ENCODE measurements around the gene HRCT1. TPM values are rescaled to one million over a fixed set of nuclear protein-coding genes. Genes with fewer than 3 reads are reported as not detected.

HRCT1 gene
- total and polyA plus RNA-seq, 2 of the 4 experiments (the other 2 are of a cell fraction) = 1.1 to 3.9 TPM

DNA sequence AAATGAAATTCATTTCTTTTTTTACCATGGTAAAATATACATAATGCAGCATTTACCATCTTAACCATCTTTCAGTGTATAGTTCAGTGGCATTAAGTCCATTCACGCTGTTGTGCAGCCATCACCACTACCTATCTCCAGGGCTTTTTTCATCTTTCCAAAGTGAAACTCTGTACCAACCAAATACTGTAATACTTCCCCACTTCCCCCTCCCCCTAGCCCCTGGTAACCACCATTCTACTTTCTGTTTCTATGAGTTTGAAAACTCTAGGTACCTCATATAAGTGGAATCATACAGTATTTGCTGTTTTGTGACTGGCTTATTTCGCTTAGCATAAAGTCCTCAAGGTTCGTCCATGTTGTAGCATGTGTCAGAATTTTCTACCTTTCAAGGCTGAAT, 26.7 kb downstream of the HRCT1 start:
- no TSS peak for BruUV-seq (replicated peaks)
- no peaks in the 10 kb centered on the region for H3K27me3 ChIP-seq (ENCODE audit: control insufficient read depth, insufficient read depth, low read length)
- WGBS, 2 experiments (ENCODE audit: extremely low coverage in 2 of 2, insufficient read length in 1 of 2) = 100% methylated on average over 1 of the region's 3 CpGs; no CpG with 5 or more reads in 1 of the 2 experiments
- H2BK15ac ChIP-seq (ENCODE audit: low read depth, low read length) = 0 out of 3 replicates have a peak overlapping the region, but pooled peaks have one; percentile 49
- no peak overlapping the region for H3K23ac ChIP-seq (ENCODE audit: low read depth, low read length)
- CTCF ChIA-PET = interaction anchor here (0.6 kb wide), 1 partner anchor 143 kb away, joined by 3 read pairs; no protein-coding TSS in a partner anchor
- no peaks in the 10 kb centered on the region for H3K9me3 ChIP-seq (ENCODE audit: control insufficient read depth, insufficient read depth, low read length)
- no peak for TF ChIP-seq RCOR1 (IDR thresholded peaks at IDR 0.05; ENCODE audit: insufficient replicate concordance, low read length)
- no peak for TF ChIP-seq CTCF (conservative IDR thresholded peaks at IDR 0.05; ENCODE audit: low read depth, low read length)
- TF ChIP-seq, protein P1, sequence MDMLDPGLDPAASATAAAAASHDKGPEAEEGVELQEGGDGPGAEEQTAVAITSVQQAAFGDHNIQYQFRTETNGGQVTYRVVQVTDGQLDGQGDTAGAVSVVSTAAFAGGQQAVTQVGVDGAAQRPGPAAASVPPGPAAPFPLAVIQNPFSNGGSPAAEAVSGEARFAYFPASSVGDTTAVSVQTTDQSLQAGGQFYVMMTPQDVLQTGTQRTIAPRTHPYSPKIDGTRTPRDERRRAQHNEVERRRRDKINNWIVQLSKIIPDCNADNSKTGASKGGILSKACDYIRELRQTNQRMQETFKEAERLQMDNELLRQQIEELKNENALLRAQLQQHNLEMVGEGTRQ (IDR thresholded peaks at IDR 0.05; ENCODE audit: low read depth, low read length) = no peak
- no peak for TF ChIP-seq RFX5 (IDR thresholded peaks at IDR 0.05; ENCODE audit: low read depth, low read length)
- no peak for TF ChIP-seq POLR2A (IDR thresholded peaks at IDR 0.05; ENCODE audit: low read depth, low read length)
- TF ChIP-seq FOS (IDR thresholded peaks at IDR 0.05; ENCODE audit: low read depth, low read length) = no peak
- no peak overlapping the region for H3K18ac ChIP-seq (ENCODE audit: low read depth, low read length)
- no peak overlapping the region for H3K14ac ChIP-seq (replicated peaks; ENCODE audit: low read depth, low read length)
- intact Hi-C loops (cut with micrococcal nuclease) = no loop called here
- H3K4me1 ChIP-seq (ENCODE audit: control insufficient read depth, insufficient read depth, low read length) = peaks cover 11% of the 10 kb centered on the region
- H3K4me2 ChIP-seq (ENCODE audit: low read depth, low read length) = no peak overlapping the region
- no peak overlapping the region for H4K5ac ChIP-seq (ENCODE audit: low read depth, low read length)
- H2AFZ ChIP-seq (replicated peaks; ENCODE audit: low read length, poor library complexity) = no peak overlapping the region
- no peak overlapping the region for H2BK120ac ChIP-seq (ENCODE audit: low read depth, low read length)
- dilution Hi-C loops (cut with HindIII; ENCODE audit: low sequenced_read_pairs, unreplicated experiment) = no loop called here
- H3K9ac ChIP-seq (ENCODE audit: low read depth, low read length) = no peak overlapping the region
- DNase-seq (no peak), ATAC-seq (ENCODE audit: low read depth) (no peak)
- peaks cover 14% of the 10 kb centered on the region for H3K9me1 ChIP-seq (ENCODE audit: insufficient read depth, low read length)
- no peaks in the 10 kb centered on the region for H3K79me1 ChIP-seq (ENCODE audit: low read depth in 1 of 2, low read length in 2 of 2)
- H4K8ac ChIP-seq (ENCODE audit: low read depth in 2 of 2, low read length in 2 of 2) = no peak overlapping the region
- no peak overlapping the region for H2AK5ac ChIP-seq (ENCODE audit: low read depth, low read length)
- H2BK20ac ChIP-seq (ENCODE audit: low read depth, low read length) = peak overlapping the region; percentile 72; the same call in 1 of the 2 replicates
- POLR2A ChIA-PET (ENCODE audit: unreplicated experiment) = no interaction called here
- in situ Hi-C loops (cut with MboI; ENCODE audit: low sequenced_read_pairs) = no loop called here
- H3K56ac ChIP-seq (ENCODE audit: extremely low read depth, insufficient read depth, low read length) = no peak overlapping the region
- H4K91ac ChIP-seq (ENCODE audit: insufficient read depth, low read depth, low read length) = peak overlapping the region; percentile 51; the same call in 1 of the 2 replicates
- no peak overlapping the region for H2AK9ac ChIP-seq (replicated peaks; ENCODE audit: low read depth, low read length, poor library complexity)
- no peaks in the 10 kb centered on the region for H3K36me3 ChIP-seq (ENCODE audit: control insufficient read depth, insufficient read depth, low read length)
- H3K4me3 ChIP-seq (ENCODE audit: insufficient read depth, low read depth, low read length) = no peak overlapping the region
- H4K20me1 ChIP-seq (ENCODE audit: insufficient read depth, low read length) = no peaks in the 10 kb centered on the region
- H3K27ac ChIP-seq (ENCODE audit: insufficient read depth, low read length) = no peak overlapping the region
- H3K4ac ChIP-seq (ENCODE audit: low read depth, low read length) = no peak overlapping the region
- no peak overlapping the region for H2BK5ac ChIP-seq (ENCODE audit: low read depth, low read length, poor library complexity, severe bottlenecking)

Measured in IMR-90 (cell line).